Left hindlimb (tissue), 1 donor: ENCODE results near the gene ADGRF5.

ENCODE experiments used
- DNase-seq: peaks from one replicate; pipeline ENCODE4 v3.0.0-alpha.2; 2018

ADGRF5 gene

GRCh38 chr6:46921731-46922130, at the start of gene ADGRF5:
ADGRF5 (minus strand) TSS chr6:46921938; CDS start chr6:46906762, 15,176 bp downstream.
- DNase-seq: no peak

GRCh38 chr6:46969206-46969605, 47.5 kb upstream of the ADGRF5 start:
- DNase-seq: no peak

- DNase-seq: no peak
Measured at GRCh38 chr6:46967826-46968349, 46.1 kb upstream of the ADGRF5 start.

GRCh38 chr6:46964716-46965519, 43.2 kb upstream of the ADGRF5 start:
- DNase-seq: no peak

GRCh38 chr6:46963626-46964025, 41.9 kb upstream of the ADGRF5 start:
- no peak for DNase-seq

- DNase-seq: no peak
Measured at GRCh38 chr6:46963039-46963438, 41.3 kb upstream of the ADGRF5 start.

GRCh38 chr6:46961711-46962110, 40.0 kb upstream of the ADGRF5 start:
- no peak for DNase-seq

- DNase-seq: no peak
Measured at GRCh38 chr6:46961232-46961631, 39.5 kb upstream of the ADGRF5 start.

- no peak for DNase-seq
Measured at GRCh38 chr6:46959419-46959818, 37.7 kb upstream of the ADGRF5 start.

GRCh38 chr6:46956409-46956808, 34.7 kb upstream of the ADGRF5 start:
- no peak for DNase-seq

GRCh38 chr6:46954837-46955451, 33.2 kb upstream of the ADGRF5 start:
- peak; percentile 35 for DNase-seq

- no peak for DNase-seq
Measured at GRCh38 chr6:46953921-46954320, 32.2 kb upstream of the ADGRF5 start.

- peak; percentile 69 for DNase-seq
Measured at GRCh38 chr6:46949632-46950280, 28.0 kb upstream of the ADGRF5 start.

- DNase-seq: peak; percentile 34
Measured at GRCh38 chr6:46948699-46949098, 27.0 kb upstream of the ADGRF5 start.

- DNase-seq: no peak
Measured at GRCh38 chr6:46947497-46947896, 25.8 kb upstream of the ADGRF5 start.

- DNase-seq: no peak
Measured at GRCh38 chr6:46940433-46941226, 18.9 kb upstream of the ADGRF5 start.

- DNase-seq: no peak
Measured at GRCh38 chr6:46937642-46938041, 15.9 kb upstream of the ADGRF5 start.

GRCh38 chr6:46935687-46936086, 13.9 kb upstream of the ADGRF5 start:
- DNase-seq: no peak

GRCh38 chr6:46933751-46934150, 12.0 kb upstream of the ADGRF5 start:
- DNase-seq: no peak

- DNase-seq: no peak
Measured at GRCh38 chr6:46932526-46933319, 11.0 kb upstream of the ADGRF5 start.

- DNase-seq: no peak
Measured at GRCh38 chr6:46931416-46931815, 9.7 kb upstream of the ADGRF5 start.

- no peak for DNase-seq
Measured at GRCh38 chr6:46930331-46930730, 8.6 kb upstream of the ADGRF5 start.
